HUDEP-2 (cell line): ENCODE measurements around the gene SBK2.
"Not testable (repeated sequence)": the region's sequence is repeated elsewhere in the genome, so short reads cannot be mapped to it uniquely, and the experiment has no call there.

ENCODE experiments used
- DNase-seq, 76 experiments: peaks; one replicate each; lab custom pipeline; 2025; ENCODE audit not compliant: unreplicated experiment in 76 of 76; lab: John Stamatoyannopoulos, UW

The SBK2 gene

DNA sequence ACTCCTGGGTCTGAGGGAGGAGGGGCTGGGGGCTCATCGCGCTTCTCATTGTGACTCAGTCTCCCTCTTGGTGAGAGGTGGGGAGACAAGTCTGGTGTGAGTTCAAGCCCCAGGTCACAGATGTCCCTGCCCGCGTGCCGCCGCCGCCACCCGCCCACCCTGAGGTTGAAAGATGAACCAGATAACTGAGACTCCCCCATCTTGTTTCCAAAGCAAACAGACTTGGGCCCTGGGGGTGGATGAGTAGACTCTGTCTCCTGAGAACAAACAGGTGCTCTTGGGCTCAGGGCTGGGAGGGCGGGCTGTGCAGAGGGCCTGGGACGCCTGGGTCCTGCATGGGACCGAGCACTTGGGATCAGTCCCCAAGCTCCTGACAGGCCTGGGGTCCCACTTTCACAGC, 567 bp downstream of the SBK2 start:
- no peak for DNase-seq

DNA sequence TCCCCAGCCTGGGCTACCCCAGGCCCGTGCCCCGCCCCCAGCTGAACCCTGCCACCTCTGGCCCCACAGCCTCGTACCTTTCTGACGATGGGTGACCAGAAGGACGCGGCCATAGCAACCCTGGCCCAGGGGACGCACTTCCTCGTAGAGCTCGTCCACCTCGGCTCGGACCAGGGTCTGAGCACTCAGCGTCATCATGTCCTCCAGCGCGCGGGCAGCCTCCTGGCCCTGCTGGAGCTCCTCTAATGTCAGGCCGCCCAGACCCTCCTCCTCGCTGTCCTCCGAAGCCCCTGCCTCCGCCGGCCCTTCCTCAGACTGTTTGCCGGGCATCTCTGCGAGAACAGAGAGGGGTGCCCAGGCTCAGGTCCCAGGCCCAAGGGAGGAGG, 975 bp downstream of the SBK2 start:
- DNase-seq, result no peak

DNA sequence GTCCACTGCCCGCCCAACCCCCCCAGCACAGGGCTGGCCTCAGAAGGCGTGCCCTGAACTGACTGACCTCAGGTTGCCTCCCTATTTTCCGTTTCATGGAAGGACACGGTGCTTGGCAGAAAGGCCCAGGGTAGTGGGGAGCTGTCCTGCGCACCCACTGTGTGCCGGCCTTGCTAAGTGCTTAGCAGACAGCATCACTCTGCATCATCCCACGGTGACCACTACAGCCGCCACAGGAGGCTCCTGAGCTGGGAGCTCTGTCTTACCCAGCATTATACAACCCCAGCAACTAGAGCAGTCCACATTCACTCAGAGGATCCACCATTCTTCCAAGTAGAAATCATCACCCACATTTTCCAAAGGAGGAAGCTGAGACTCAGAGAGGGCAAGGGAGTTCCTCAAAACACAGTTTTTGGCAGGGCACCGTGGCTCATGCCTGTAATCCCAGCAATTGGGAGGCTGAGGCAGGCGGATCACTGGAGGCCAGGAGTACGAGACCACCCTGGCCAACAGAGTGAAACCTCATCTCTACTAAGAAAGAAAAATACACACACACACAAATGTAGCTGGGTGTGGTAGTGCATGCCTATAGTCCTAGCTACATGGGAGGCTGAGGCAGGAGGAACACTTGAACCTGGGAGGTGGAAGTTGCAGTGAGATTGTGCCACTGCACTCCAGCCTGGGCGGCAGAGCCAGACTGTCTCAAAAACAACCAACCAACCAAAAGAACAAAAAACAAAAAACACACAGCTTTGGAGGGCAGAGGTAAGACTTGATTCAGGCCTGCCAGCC, 1.6 kb downstream of the SBK2 start:
- DNase-seq, result no peak

- DNase-seq, result not testable (repeated sequence)
These were observed 2.7 kb downstream of the SBK2 start for GRCh38 chr19:55534280-55534679.

DNA sequence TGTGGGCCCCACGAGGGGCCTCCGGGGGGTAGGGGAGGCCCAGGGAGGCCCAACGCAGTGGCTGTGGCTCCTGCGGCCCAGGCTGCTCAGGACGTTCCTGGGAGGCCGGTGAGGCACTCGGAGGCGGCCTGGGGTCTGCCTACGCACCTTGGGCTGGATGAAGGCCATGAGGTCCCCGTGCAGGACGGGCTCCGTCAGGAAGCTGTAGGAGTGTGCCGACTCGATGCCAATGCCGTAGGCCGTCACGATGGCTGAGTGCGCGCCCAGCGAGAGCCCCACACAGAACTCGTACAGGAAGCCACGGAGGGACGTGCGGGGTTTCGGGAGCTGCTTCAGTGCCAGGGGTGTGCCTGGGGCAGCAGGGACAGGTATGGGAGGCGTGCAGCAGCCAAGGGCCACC, 5.9 kb downstream of the SBK2 start:
- DNase-seq, result no peak

- no peak for DNase-seq
These were observed 7.2 kb downstream of the SBK2 start for GRCh38 chr19:55529636-55530234.

DNA sequence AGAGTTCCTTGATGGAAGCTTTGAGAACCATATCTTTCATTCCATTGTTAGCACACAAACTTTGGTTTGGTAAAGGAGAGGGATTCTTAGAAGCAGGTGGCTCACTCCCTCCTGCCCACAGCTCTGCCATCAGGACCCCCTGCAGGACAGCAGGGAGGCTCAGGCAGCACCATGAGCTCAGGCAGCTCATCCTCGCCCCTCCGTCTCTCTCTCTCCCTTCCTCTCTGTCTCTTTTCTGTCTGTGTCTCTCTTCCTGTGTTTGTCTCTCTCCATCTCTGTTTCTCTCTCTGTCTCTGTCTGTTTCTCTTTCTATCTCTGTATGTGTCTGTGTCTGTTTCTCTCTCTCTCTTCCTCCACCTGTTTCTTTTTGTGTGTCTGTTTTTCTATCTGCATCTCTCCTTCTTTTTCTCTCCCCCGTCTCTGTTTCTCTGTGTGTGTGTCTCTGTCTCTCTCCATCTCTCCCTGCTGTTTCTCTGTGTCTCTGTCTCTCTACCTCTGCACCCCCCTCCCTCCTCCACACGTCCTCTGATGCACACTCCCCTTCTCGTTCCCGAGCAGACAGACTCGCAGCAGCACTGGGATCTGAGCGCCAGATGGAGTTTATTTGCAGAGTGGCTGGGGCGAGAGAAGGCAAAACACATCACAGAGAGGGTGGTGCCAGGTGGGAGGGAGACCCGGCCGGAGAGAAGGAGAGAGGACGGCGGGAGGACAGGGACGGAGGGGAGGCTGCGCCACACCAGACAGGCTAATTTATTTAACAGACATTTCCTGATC, 8.7 kb downstream of the SBK2 start:
- no peak for DNase-seq

- no peak for DNase-seq
These were observed 9.5 kb downstream of the SBK2 start for GRCh38 chr19:55527197-55528029.

GRCh38 chr19:55526216-55527196, 10.4 kb downstream of the SBK2 start:
- peak in 55 of 76 experiments; percentile 12 to 70 (median 48) for DNase-seq

DNA sequence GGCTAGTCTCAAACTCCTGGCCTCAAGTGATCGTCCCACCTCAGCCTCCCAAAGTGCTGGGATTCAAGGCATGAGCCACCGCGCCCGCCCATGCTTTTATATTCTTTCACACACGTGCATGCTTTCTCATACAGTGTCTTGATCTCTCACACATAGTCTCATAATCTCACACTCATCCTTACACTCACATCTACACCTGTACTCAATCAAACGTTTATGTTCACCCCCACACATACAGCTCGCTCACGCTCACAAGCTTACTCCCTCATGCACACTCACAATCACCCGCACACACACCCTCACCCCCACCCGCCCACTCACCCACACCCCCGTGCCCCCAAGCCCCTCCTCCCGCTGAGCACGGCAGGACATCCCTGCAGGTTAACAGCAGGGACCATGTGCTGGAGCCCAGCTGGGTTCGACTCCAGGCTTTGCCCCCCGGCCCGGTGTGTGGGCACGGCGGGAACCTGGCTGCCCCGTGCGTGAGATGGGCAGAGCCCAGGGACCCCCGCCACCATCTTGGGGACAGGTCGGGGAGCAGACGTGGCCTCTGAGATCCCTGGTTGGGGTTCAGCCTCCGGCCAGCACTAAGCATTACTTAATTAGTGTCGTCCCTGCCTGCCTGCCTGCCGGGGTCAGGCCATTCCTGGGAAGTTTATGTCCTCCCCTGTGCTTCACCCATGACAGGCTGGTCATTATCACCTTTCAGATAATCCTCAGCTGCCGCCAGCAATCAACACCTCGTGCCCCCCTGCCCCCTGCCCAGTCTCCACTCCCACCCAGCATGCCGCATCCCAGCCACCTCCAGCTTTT, 11.4 kb downstream of the SBK2 start:
- DNase-seq, result no peak

- peak in 13 of 76 experiments; percentile 13 to 36 (median 26) for DNase-seq
These were observed 16.1 kb downstream of the SBK2 start for GRCh38 chr19:55520691-55521292.

GRCh38 chr19:55519451-55520311, 17.3 kb downstream of the SBK2 start:
- no peak for DNase-seq

DNA sequence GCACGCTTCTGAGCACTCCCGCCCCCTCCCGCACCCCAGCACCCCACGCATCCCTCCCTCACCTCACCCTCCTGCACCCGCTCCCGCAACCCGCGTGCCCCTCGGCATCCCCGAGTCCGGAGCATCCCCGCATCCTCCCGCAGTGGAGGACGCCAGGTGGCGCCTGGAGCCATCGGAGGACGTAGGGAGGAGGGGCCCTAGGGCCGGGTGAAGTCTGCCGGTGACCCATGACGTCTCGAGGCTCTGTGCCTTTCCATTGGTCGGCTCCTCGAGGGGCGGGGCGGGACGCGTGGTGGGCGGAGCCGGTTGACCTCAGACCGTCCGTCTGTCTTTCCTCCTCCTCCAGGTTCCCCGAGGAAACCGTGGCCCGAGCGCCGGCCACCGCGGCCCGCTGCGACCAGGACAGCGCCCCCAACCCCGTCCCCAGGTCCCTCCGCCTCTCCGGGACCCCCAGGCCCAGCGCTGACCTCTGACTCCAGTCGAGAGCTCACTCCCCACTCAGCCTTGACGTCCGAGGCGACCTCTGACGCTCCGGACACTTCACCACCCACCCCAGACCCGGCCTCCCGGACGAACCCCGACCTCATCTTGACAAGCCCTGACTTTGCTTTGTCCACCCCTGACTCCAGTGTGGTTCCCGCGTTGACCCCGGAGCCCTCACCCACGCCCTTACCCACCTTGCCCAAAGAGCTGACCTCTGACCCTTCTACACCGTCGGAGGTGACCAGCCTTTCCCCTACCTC, 19.9 kb downstream of the SBK2 start:
- peak in 75 of 76 experiments; percentile 55 to 98 (median 90) for DNase-seq

GRCh38 chr19:55508120-55508519, 28.8 kb downstream of the SBK2 start:
- no peak for DNase-seq

- no peak for DNase-seq
These were observed 32.0 kb downstream of the SBK2 start for GRCh38 chr19:55504981-55505380.

DNA sequence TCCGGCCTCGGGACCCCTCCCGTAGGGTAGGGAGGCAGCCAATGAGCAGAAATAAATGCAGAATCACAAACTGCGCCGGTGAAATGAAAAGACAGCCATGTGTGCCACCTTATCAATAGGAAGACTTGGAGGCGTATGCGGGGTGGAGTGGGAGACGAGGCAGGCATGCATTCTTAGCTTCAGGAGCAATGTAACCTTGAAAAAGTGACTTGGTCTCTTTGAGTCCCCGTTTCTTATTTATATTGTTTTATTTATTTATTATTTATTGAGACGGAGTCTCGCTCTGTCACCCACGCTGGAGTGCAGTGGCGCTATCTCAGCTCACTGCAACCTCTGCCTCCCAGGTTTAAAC, 32.7 kb downstream of the SBK2 start:
- DNase-seq, result no peak
